ENCODE results near the gene RAB14.

DNA sequence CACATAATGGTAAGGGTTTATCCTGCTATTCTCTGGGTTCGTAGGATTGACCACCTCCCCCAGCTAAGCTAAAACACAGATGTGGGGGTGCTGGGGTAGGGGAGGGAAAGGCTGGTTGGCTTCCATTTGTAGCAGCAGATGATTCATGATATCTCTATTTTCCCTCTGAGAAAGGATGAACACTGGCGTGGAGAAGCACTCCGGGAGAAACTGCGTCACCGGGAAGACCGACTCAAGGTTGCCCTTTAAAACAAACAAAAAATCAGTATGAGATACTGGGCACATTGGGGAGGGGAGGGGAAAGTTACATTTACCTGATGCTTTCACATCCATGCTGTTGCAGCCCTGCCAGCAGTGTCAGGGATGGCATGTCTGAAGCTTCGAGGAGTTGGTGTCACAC is 28.2 kb downstream of the RAB14 start:
- TF ChIP-seq, protein P1, sequence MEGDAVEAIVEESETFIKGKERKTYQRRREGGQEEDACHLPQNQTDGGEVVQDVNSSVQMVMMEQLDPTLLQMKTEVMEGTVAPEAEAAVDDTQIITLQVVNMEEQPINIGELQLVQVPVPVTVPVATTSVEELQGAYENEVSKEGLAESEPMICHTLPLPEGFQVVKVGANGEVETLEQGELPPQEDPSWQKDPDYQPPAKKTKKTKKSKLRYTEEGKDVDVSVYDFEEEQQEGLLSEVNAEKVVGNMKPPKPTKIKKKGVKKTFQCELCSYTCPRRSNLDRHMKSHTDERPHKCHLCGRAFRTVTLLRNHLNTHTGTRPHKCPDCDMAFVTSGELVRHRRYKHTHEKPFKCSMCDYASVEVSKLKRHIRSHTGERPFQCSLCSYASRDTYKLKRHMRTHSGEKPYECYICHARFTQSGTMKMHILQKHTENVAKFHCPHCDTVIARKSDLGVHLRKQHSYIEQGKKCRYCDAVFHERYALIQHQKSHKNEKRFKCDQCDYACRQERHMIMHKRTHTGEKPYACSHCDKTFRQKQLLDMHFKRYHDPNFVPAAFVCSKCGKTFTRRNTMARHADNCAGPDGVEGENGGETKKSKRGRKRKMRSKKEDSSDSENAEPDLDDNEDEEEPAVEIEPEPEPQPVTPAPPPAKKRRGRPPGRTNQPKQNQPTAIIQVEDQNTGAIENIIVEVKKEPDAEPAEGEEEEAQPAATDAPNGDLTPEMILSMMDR (IDR thresholded peaks at IDR 0.05 in 2 of 3, conservative IDR thresholded peaks at IDR 0.05 in 1 of 3; ENCODE audit: control insufficient read depth in 2 of 3, extremely low read depth in 1 of 3, insufficient read depth in 1 of 3, low read depth in 3 of 3, low read length in 3 of 3): no peak
- no peak for TF ChIP-seq EGR1 (IDR thresholded peaks at IDR 0.05; ENCODE audit: borderline replicate concordance in 1 of 2, low read depth in 2 of 2, low read length in 2 of 2)
- TF ChIP-seq RBBP5 (conservative IDR thresholded peaks at IDR 0.05): no peak
- TF ChIP-seq, protein P2, sequence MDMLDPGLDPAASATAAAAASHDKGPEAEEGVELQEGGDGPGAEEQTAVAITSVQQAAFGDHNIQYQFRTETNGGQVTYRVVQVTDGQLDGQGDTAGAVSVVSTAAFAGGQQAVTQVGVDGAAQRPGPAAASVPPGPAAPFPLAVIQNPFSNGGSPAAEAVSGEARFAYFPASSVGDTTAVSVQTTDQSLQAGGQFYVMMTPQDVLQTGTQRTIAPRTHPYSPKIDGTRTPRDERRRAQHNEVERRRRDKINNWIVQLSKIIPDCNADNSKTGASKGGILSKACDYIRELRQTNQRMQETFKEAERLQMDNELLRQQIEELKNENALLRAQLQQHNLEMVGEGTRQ (IDR thresholded peaks at IDR 0.05; ENCODE audit: borderline replicate concordance, low read depth, low read length): no peak
- no peak for TF ChIP-seq EZH2 (IDR thresholded peaks at IDR 0.05; ENCODE audit: borderline replicate concordance, control insufficient read depth, low read depth, low read length)
- TF ChIP-seq DPF2 (IDR thresholded peaks at IDR 0.05): no peak
